Fibroblast of mammary gland (primary cell): ENCODE results near the gene EFNA4.
"Not testable (repeated sequence)": the region's sequence is repeated elsewhere in the genome, so short reads cannot be mapped to it uniquely, and the experiment has no call there.

Experiments used
- DNase-seq: peaks from one replicate; pipeline ENCODE4 v3.0.0-alpha.2; 2010; ENCODE audit warnings: low read depth
- H3K4me3 ChIP-seq: 2 replicates; pipeline ENCODE4 v1.5.1; 2011; ENCODE audit warnings: low read depth, mild to moderate bottlenecking, low read length, moderate library complexity; ENCODE audit not compliant: control insufficient read depth
- CTCF ChIP-seq: conservative IDR thresholded peaks from 2 replicates; pipeline ENCODE4 v1.5.1; 2011; ENCODE audit warnings: low read depth, low read length, inconsistent platforms; ENCODE audit not compliant: control insufficient read depth, insufficient read depth

Gene EFNA4

GRCh38 chr1:155110381-155110780 is 46.8 kb downstream of the EFNA4 start:
- no peak for DNase-seq
- TF ChIP-seq CTCF: no peak
- no peak overlapping the region for H3K4me3 ChIP-seq

- TF ChIP-seq CTCF: no peak
- DNase-seq: no peak
- H3K4me3 ChIP-seq: no peak overlapping the region
These were observed 47.3 kb downstream of the EFNA4 start for GRCh38 chr1:155110826-155111225.

GRCh38 chr1:155113450-155113980 is 50.0 kb downstream of the EFNA4 start:
- DNase-seq: no peak
- no peak overlapping the region for H3K4me3 ChIP-seq
- no peak for TF ChIP-seq CTCF

- DNase-seq: no peak
- no peak overlapping the region for H3K4me3 ChIP-seq
- no peak for TF ChIP-seq CTCF
These were observed 52.7 kb downstream of the EFNA4 start for GRCh38 chr1:155116113-155116764.

GRCh38 chr1:155117610-155118009 is 54.1 kb downstream of the EFNA4 start:
- no peak overlapping the region for H3K4me3 ChIP-seq
- TF ChIP-seq CTCF: no peak
- DNase-seq: no peak

GRCh38 chr1:155118090-155118489 is 54.5 kb downstream of the EFNA4 start:
- DNase-seq: not testable (repeated sequence)

More at GRCh38 chr1:155118090-155118489, 54.5 kb downstream of the EFNA4 start:
- not testable (repeated sequence) for H3K4me3 ChIP-seq
